Right lobe of liver (tissue), 4 donors: ENCODE results near the gene MTRFR.

Experiments used
- CTCF ChIP-seq, 4 donors: fragments of 200-600 bp in 3 of 4; fragments of 450-650 bp in 1 of 4; IDR thresholded peaks; one replicate each; pipeline versions ENCODE4 v1.5.1 to v1.8.0; 2016 to 2022; ENCODE audit warnings: antibody characterized with exemption in 4 of 4, mild to moderate bottlenecking in 2 of 4
- POLR2A ChIP-seq: fragments of 450-650 bp; IDR thresholded peaks from one replicate; pipeline ENCODE4 v1.6.1; 2017; ENCODE audit warnings: antibody characterized with exemption, mild to moderate bottlenecking
- donor health status: DM: no; HTN: no; CAD: no.
- donor health status: DM: no; HTN: no; CAD: no.
- donor health status: DM: no; HTN: yes; CAD: no.

- TF ChIP-seq CTCF (IDR thresholded peaks at IDR 0.05) (no peak), POLR2A (no peak)
These were observed 10.5 kb downstream of the MTRFR start for GRCh38 chr12:123243671-123244262.
